GM20000 (cell line): Measurements from ENCODE around the gene C1QTNF12.

Experiments used
- DNase-seq: peaks from one replicate; pipeline ENCODE4 v3.0.0; 2012; ENCODE audit warnings: low spot score
- CTCF ChIP-seq: IDR thresholded peaks from 2 replicates; pipeline ENCODE4 v1.5.1; 2012; ENCODE audit warnings: mild to moderate bottlenecking, control low read depth; ENCODE audit errors: extremely low read depth, missing control alignments

C1QTNF12 gene

GRCh38 chr1:1272341-1273208 is 26.1 kb upstream of the C1QTNF12 start:
- TF ChIP-seq CTCF = no peak
- DNase-seq = no peak

- DNase-seq = no peak
- TF ChIP-seq CTCF = no peak
These were observed 24.3 kb upstream of the C1QTNF12 start for GRCh38 chr1:1270813-1271212.

- no peak for TF ChIP-seq CTCF
- no peak for DNase-seq
These were observed 21.8 kb upstream of the C1QTNF12 start for GRCh38 chr1:1268284-1268682.

GRCh38 chr1:1267488-1268283 is 21.2 kb upstream of the C1QTNF12 start:
- no peak for DNase-seq
- TF ChIP-seq CTCF = no peak

- DNase-seq = no peak
- TF ChIP-seq CTCF = no peak
These were observed 18.3 kb upstream of the C1QTNF12 start for GRCh38 chr1:1264868-1265272.

GRCh38 chr1:1264026-1264425 is 17.5 kb upstream of the C1QTNF12 start:
- no peak for DNase-seq
- no peak for TF ChIP-seq CTCF

GRCh38 chr1:1262758-1263157 is 16.2 kb upstream of the C1QTNF12 start:
- no peak for TF ChIP-seq CTCF
- no peak for DNase-seq
